ENCODE measurements around the gene NDFIP2.
A peak's percentile ranks its signal among the peaks of the same experiment; 100 is the strongest.
"Not testable (repeated sequence)": the region's sequence is repeated elsewhere in the genome, so short reads cannot be mapped to it uniquely, and the experiment has no call there.

NDFIP2 gene

GRCh38 chr13:79593641-79594275 is 112.8 kb downstream of the NDFIP2 start:
- TF ChIP-seq CTCF (IDR thresholded peaks at IDR 0.05; ENCODE audit: insufficient read depth, low read depth, low read length, missing control alignments) = no peak
- peak; percentile 91 for DNase-seq (ENCODE audit: low read depth)
- H3K4me3 ChIP-seq (ENCODE audit: low read length) = no peak overlapping the region

GRCh38 chr13:79600146-79600545 is 119.2 kb downstream of the NDFIP2 start:
- H3K4me3 ChIP-seq (ENCODE audit: low read length); DNase-seq (ENCODE audit: low read depth): not testable (repeated sequence)

- no peak for TF ChIP-seq CTCF (IDR thresholded peaks at IDR 0.05; ENCODE audit: insufficient read depth, low read depth, low read length, missing control alignments)
- H3K4me3 ChIP-seq (ENCODE audit: low read length) = no peak overlapping the region
- DNase-seq (ENCODE audit: low read depth) = no peak
These were observed 122.0 kb downstream of the NDFIP2 start for GRCh38 chr13:79602936-79603335.

GRCh38 chr13:79604752-79605151 is 123.8 kb downstream of the NDFIP2 start:
- no peak overlapping the region for H3K4me3 ChIP-seq (ENCODE audit: low read length)
- TF ChIP-seq CTCF (IDR thresholded peaks at IDR 0.05; ENCODE audit: insufficient read depth, low read depth, low read length, missing control alignments) = no peak
- peak; percentile 88 for DNase-seq (ENCODE audit: low read depth)

All from epithelial cell of esophagus (primary cell).